Panc1 (cell line): ENCODE measurements around the gene JRKL. TPM values are rescaled to one million over a fixed set of nuclear protein-coding genes. Genes with fewer than 3 reads are reported as not detected.

Experiments used
- ATAC-seq: fragments of 200-7000 bp; cut with Tn5 transposase; 2 replicates; pipeline ENCODE4 v1.9.1; 2020; ENCODE audit warnings: mild to moderate bottlenecking, moderate library complexity
- Bru-seq: library from RNA; stranded (reverse); fragments of 400-500 nt; gene quantifications from one replicate; lab custom pipeline; 2021; lab: Mats Ljungman, UMichigan
- BruChase-seq, 2 experiments: library from RNA; stranded (reverse); fragments of 400-500 nt; gene quantifications; one replicate each; lab custom pipeline; 2021; lab: Mats Ljungman, UMichigan
- BruUV-seq: library from RNA; stranded (reverse); fragments of 400-500 nt; replicated peaks from 2 replicates; lab custom pipeline; 2021; lab: Mats Ljungman, UMichigan
- CTCF ChIA-PET: fragments of 300-600 bp; sonication (Branson Sonifier 250); formaldehyde crosslinking; loops from one replicate; lab custom pipeline; 2022; ENCODE audit warnings: antibody characterized with exemption; lab: Charles Lee
- POLR2A ChIA-PET: fragments of 300-600 bp; sonication (Branson Sonifier 250); formaldehyde crosslinking; loops from one replicate; lab custom pipeline; 2022; ENCODE audit warnings: antibody characterized with exemption; lab: Charles Lee
- DNase-seq: peaks from one replicate; pipeline ENCODE4 v3.0.0-alpha.2; 2010; ENCODE audit warnings: low read depth, low spot score
- H3K27ac ChIP-seq: 2 replicates; pipeline ENCODE4 v1.5.1; 2011; ENCODE audit warnings: mild to moderate bottlenecking, low read length, inconsistent platforms
- H3K27me3 ChIP-seq: fragments of 200-500 bp; sonication (Bioruptor generic); 2 replicates; pipeline ENCODE4 v1.6.0; 2014; ENCODE audit warnings: low read length, inconsistent platforms; ENCODE audit not compliant: control insufficient read depth, insufficient read depth
- H3K36me3 ChIP-seq: fragments of 200-500 bp; sonication (Bioruptor generic); 2 replicates; pipeline ENCODE4 v1.5.1; 2014; ENCODE audit warnings: inconsistent platforms, mild to moderate bottlenecking, low read length, moderate library complexity; ENCODE audit not compliant: control insufficient read depth, insufficient read depth
- H3K4me1 ChIP-seq: 2 replicates; pipeline ENCODE4 v1.5.1; 2011; ENCODE audit warnings: inconsistent platforms, mild to moderate bottlenecking, low read length, moderate library complexity; ENCODE audit not compliant: control insufficient read depth, insufficient read depth
- H3K4me3 ChIP-seq, 2 experiments: 2 replicates each; pipeline ENCODE4 v1.5.1; 2011 to 2012; ENCODE audit warnings: low read depth in 2 of 2, low read length in 2 of 2, mild to moderate bottlenecking in 2 of 2, inconsistent platforms in 1 of 2, moderate library complexity in 1 of 2
- H3K9me3 ChIP-seq: fragments of 200-500 bp; sonication (Bioruptor generic); 2 replicates; pipeline ENCODE4 v1.5.1; 2014; ENCODE audit warnings: low read depth, mild to moderate bottlenecking, inconsistent platforms, low read length, moderate library complexity; ENCODE audit not compliant: control insufficient read depth, insufficient read depth
- POLR2AphosphoS5 ChIP-seq: IDR thresholded peaks from 2 replicates; pipeline ENCODE4 v1.6.1; 2012; ENCODE audit warnings: mild to moderate bottlenecking, low read depth, low read length, moderate library complexity
- SIN3A ChIP-seq: IDR thresholded peaks from 2 replicates; pipeline ENCODE4 v1.6.1; 2012; ENCODE audit warnings: low read depth, mild to moderate bottlenecking, low read length, moderate library complexity, borderline replicate concordance; ENCODE audit not compliant: insufficient read depth
- TCF7L2 ChIP-seq: IDR thresholded peaks from 2 replicates; pipeline ENCODE4 v1.6.1; 2011; ENCODE audit warnings: mild to moderate bottlenecking, low read depth, low read length, inconsistent platforms
- in situ Hi-C: cut with HindIII; loops from 2 replicates; pipeline ENCODE4 v1.10.0; 2016; ENCODE audit warnings: low sequenced_read_pairs, low pct_unique_long_range_greater_than_20kb
- intact Hi-C: fragments of 100-400 bp; cut with micrococcal nuclease; formaldehyde crosslinking; loops from one replicate; pipeline ENCODE4 v1.10.0; 2022; ENCODE audit not compliant: unreplicated experiment
- long read RNA-seq: library from polyadenylated mRNA; unstranded; transcript quantifications from one replicate; pipeline ENCODE4 v2.0.0, GENCODE V29; 2021; ENCODE audit not compliant: unreplicated experiment
- polyA plus RNA-seq: library from polyadenylated mRNA; unstranded; fragments of >200 nt; gene quantifications from one replicate; pipeline ENCODE4 v1.2.1, GENCODE V29; 2012; ENCODE audit warnings: missing spikeins; ENCODE audit not compliant: insufficient read length
- total RNA-seq: library from RNA; stranded (reverse); gene quantifications from one replicate; pipeline ENCODE4 v1.2.1, GENCODE V29; 2021; ENCODE audit not compliant: unreplicated experiment
- TF ChIP-seq, protein P1 (sequence below), 2 experiments: IDR thresholded peaks; 2 replicates each; pipeline ENCODE4 v1.6.1; 2011 to 2012; ENCODE audit warnings: low read depth in 2 of 2, control low read depth in 1 of 2, low read length in 1 of 2, mild to moderate bottlenecking in 1 of 2, moderate library complexity in 1 of 2; ENCODE audit not compliant: insufficient read depth in 1 of 2
- TF ChIP-seq, protein P2 (sequence below): fragments of 450-650 bp; IDR thresholded peaks from 2 replicates; pipeline ENCODE4 v1.5.1; 2017; ENCODE audit warnings: mild to moderate bottlenecking

JRKL gene
- total RNA-seq (9.6 TPM), Bru-seq, nascent RNA (percentile 89 among the genes with signal in this experiment), BruChase-seq, experiment 1, labeled RNA remaining after a 2-hour chase (percentile 98 among the genes with signal in this experiment), BruChase-seq, experiment 2, labeled RNA remaining after a 6-hour chase (percentile 84 among the genes with signal in this experiment)
- polyA plus RNA-seq, result 5.1 TPM
- long read RNA-seq, transcript JRKL-201 (2 exons, 2,855 nt), result major isoform, 12 of 29 reads
- long read RNA-seq, partial matches to known transcripts, result 0 of 29 reads
- long read RNA-seq, other reads (novel, unspliced or antisense), result 17 of 29 reads

- peak within 1 kb of the TSS; percentile 81 to 84 for H3K4me3 ChIP-seq
- POLR2A ChIA-PET, result interaction anchor here (0.6 to 1.3 kb wide), 8 partner anchors 33 to 1326 kb away, joined by 3 to 7 read pairs (median 3); partner anchors contain the start of gene MAML2
- in situ Hi-C loops (no loop called here), intact Hi-C loops (loop anchor here (10.0 kb wide), 2 partner anchors 335 to 555 kb away; no protein-coding TSS in a partner anchor)
- CTCF ChIA-PET, result interaction anchor here (0.6 to 1.5 kb wide), 5 partner anchors 46 to 1323 kb away, joined by 3 to 6 read pairs (median 4); no protein-coding TSS in a partner anchor
- BruUV-seq, result no TSS peak
- peak within 1 kb of the TSS; percentile 92 for H3K27ac ChIP-seq
- no peaks in the 10 kb centered on the region for H3K9me3 ChIP-seq
- H3K36me3 ChIP-seq, result peaks cover 2% of the 10 kb centered on the region
- TF ChIP-seq TCF7L2 (peak; percentile 98), POLR2AphosphoS5 (peak; percentile 93), SIN3A (peak; percentile 81; the same call in 1 of the 2 replicates)
- TF ChIP-seq, protein P1, sequence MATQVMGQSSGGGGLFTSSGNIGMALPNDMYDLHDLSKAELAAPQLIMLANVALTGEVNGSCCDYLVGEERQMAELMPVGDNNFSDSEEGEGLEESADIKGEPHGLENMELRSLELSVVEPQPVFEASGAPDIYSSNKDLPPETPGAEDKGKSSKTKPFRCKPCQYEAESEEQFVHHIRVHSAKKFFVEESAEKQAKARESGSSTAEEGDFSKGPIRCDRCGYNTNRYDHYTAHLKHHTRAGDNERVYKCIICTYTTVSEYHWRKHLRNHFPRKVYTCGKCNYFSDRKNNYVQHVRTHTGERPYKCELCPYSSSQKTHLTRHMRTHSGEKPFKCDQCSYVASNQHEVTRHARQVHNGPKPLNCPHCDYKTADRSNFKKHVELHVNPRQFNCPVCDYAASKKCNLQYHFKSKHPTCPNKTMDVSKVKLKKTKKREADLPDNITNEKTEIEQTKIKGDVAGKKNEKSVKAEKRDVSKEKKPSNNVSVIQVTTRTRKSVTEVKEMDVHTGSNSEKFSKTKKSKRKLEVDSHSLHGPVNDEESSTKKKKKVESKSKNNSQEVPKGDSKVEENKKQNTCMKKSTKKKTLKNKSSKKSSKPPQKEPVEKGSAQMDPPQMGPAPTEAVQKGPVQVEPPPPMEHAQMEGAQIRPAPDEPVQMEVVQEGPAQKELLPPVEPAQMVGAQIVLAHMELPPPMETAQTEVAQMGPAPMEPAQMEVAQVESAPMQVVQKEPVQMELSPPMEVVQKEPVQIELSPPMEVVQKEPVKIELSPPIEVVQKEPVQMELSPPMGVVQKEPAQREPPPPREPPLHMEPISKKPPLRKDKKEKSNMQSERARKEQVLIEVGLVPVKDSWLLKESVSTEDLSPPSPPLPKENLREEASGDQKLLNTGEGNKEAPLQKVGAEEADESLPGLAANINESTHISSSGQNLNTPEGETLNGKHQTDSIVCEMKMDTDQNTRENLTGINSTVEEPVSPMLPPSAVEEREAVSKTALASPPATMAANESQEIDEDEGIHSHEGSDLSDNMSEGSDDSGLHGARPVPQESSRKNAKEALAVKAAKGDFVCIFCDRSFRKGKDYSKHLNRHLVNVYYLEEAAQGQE (IDR thresholded peaks at IDR 0.05; ENCODE audit: insufficient read depth in 1 of 2, low read depth in 2 of 2, low read length in 1 of 2), result no peak
- TF ChIP-seq, protein P2, sequence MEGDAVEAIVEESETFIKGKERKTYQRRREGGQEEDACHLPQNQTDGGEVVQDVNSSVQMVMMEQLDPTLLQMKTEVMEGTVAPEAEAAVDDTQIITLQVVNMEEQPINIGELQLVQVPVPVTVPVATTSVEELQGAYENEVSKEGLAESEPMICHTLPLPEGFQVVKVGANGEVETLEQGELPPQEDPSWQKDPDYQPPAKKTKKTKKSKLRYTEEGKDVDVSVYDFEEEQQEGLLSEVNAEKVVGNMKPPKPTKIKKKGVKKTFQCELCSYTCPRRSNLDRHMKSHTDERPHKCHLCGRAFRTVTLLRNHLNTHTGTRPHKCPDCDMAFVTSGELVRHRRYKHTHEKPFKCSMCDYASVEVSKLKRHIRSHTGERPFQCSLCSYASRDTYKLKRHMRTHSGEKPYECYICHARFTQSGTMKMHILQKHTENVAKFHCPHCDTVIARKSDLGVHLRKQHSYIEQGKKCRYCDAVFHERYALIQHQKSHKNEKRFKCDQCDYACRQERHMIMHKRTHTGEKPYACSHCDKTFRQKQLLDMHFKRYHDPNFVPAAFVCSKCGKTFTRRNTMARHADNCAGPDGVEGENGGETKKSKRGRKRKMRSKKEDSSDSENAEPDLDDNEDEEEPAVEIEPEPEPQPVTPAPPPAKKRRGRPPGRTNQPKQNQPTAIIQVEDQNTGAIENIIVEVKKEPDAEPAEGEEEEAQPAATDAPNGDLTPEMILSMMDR, result no peak
- peak; percentile 79 for DNase-seq
- H3K27me3 ChIP-seq, result no peaks in the 10 kb centered on the region
- peak; percentile 98 for ATAC-seq
- peaks cover 24% of the 10 kb centered on the region for H3K4me1 ChIP-seq
Measured at GRCh38 chr11:96389720-96390487, at the start of gene JRKL, which contains the start of gene CCDC82. Gene JRKL (plus strand): TSS chr11:96390013. CDS start chr11:96390650, 637 bp downstream. Gene CCDC82 (minus strand): TSS chr11:96389912. CDS start chr11:96384747, 5,165 bp downstream.

DNA sequence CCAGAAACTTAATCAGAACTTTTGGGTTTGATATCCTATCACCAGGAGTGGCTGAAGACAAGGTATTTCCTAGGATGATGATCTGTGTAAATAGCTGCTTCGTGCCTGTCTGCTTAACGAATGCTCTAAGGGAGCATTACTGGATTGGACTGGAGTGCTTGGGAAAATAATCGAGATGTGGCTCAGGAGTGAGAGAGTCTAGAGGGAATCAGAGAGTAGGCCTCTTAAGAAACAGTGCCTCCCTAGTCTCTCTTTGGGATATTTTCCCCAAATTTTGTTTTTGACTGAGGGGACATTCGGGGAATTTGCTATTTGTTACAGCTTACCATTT, 49.3 kb upstream of the JRKL start:
- BruUV-seq, result no TSS peak
- ChIA-PET CTCF (no interaction called here), POLR2A (interaction anchor here (0.5 to 0.6 kb wide), 2 partner anchors 87 to 1274 kb away, joined by 3 read pairs; partner anchors contain the start of gene SRSF8)
- ATAC-seq (no peak), DNase-seq (no peak)
- H3K27ac ChIP-seq, result peak overlapping the region; percentile 5; the same call in 1 of the 2 replicates
- intact Hi-C loops (loop anchor here (5.0 to 10.0 kb wide), 3 partner anchors 98 to 503 kb away; partner anchors contain the start of gene MTMR2), in situ Hi-C loops (no loop called here)
- no peak overlapping the region; a peak in 1 of 4 replicates for H3K4me3 ChIP-seq
- H3K9me3 ChIP-seq, result no peaks in the 10 kb centered on the region
- peaks cover 38% of the 10 kb centered on the region for H3K4me1 ChIP-seq
- no peaks in the 10 kb centered on the region for H3K36me3 ChIP-seq
- H3K27me3 ChIP-seq, result no peaks in the 10 kb centered on the region
- TF ChIP-seq POLR2AphosphoS5 (no peak), TCF7L2 (no peak), SIN3A (no peak)
- TF ChIP-seq, protein P2, result no peak
